AG10803 (cell line): ENCODE results near the gene ASPN.
A peak's percentile ranks its signal among the peaks of the same experiment; 100 is the strongest.

Experiments used
- DNase-seq: peaks from one replicate; pipeline ENCODE4 v3.0.0; 2010; ENCODE audit warnings: low read depth
- H3K4me3 ChIP-seq: 2 replicates; pipeline ENCODE4 v1.5.1; 2011; ENCODE audit warnings: mild to moderate bottlenecking, low read length, control low read depth
- TF ChIP-seq, protein P1 (sequence below): conservative IDR thresholded peaks from 2 replicates; pipeline ENCODE4 v1.5.1; 2011; ENCODE audit warnings: mild to moderate bottlenecking, low read length, control low read depth, inconsistent platforms

The ASPN gene

DNA sequence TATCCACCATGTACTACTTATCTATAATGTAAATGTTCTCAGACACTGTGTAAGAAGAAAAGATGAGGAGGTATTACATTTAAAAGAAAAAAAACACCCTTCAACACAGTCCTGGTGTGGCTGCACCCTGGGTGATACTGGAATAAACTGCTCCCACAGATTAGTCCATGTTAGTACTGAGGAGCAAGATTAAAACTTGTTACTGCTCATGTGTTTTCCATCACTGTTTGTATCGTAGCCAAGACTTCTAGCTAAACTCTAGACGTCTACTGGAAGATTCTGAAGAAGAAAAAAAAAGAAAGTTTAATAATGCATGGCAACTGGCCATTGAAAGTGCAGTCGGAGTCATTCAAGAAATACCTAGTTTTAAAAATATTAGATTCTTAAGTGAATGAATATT is at the start of gene ASPN:
TSS of gene ASPN (minus strand) at position 178 of the 400 bp plus-strand sequence.
- peak; percentile 85 for DNase-seq
- no peak within 1 kb of the TSS for H3K4me3 ChIP-seq
- TF ChIP-seq, protein P1, sequence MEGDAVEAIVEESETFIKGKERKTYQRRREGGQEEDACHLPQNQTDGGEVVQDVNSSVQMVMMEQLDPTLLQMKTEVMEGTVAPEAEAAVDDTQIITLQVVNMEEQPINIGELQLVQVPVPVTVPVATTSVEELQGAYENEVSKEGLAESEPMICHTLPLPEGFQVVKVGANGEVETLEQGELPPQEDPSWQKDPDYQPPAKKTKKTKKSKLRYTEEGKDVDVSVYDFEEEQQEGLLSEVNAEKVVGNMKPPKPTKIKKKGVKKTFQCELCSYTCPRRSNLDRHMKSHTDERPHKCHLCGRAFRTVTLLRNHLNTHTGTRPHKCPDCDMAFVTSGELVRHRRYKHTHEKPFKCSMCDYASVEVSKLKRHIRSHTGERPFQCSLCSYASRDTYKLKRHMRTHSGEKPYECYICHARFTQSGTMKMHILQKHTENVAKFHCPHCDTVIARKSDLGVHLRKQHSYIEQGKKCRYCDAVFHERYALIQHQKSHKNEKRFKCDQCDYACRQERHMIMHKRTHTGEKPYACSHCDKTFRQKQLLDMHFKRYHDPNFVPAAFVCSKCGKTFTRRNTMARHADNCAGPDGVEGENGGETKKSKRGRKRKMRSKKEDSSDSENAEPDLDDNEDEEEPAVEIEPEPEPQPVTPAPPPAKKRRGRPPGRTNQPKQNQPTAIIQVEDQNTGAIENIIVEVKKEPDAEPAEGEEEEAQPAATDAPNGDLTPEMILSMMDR = no peak

DNA sequence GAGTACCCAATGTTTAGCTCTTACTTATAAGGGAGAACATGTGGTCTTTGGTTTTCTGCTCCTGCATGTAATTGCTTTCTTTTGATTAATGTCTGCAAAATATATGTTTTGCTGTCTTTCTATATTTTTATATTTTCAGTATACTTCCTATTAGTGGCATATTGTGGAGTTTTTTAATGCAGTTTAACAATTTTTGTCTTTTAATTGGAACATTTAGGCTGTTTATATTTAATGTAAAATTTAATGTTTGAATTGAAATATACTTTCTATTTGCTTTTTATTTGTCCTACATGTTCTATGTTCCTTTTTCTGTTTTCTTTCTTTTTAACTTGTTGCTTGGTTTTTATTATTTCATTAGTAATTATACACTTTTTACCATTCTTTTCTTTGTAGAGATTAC is 48.6 kb upstream of the ASPN start:
- DNase-seq = no peak
- TF ChIP-seq, protein P1 = no peak
- H3K4me3 ChIP-seq = no peak overlapping the region

DNA sequence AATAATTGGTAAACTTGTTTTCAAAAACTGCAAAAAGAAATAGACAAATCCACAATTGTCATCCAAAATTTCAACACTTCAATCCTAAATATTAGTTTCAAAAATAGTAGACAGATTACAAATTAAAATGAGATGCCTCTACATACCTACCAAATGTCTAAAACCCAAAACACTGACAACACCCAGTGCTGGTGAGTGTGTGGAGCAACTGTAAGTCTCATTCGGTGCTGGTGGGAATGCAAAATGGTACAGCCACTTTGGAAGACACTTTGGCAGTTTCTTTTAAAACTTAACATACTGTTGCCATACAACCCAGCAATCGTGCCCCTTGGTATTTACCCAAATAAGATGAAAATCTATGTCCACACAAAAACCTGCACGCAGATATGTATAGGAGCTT is 46.8 kb upstream of the ASPN start:
- no peak overlapping the region for H3K4me3 ChIP-seq
- TF ChIP-seq, protein P1 = no peak
- DNase-seq = no peak

DNA sequence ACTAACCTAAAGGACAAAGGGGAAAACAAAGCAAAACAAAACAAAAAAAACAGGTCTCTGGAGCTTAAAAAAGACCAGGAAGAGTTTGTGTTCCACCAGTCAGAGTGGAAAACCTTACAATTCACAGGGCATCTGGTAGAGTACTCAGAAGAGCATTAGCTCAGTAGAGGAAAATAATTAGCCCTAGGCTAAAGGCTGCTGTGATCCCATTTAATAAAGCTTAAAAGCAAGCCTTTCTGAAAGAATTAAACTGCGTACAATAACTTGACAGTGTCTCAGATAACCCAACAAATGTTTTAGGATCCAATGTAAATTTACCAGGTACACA is 46.2 kb upstream of the ASPN start:
- TF ChIP-seq, protein P1 = no peak
- H3K4me3 ChIP-seq = no peak overlapping the region
- no peak for DNase-seq

DNA sequence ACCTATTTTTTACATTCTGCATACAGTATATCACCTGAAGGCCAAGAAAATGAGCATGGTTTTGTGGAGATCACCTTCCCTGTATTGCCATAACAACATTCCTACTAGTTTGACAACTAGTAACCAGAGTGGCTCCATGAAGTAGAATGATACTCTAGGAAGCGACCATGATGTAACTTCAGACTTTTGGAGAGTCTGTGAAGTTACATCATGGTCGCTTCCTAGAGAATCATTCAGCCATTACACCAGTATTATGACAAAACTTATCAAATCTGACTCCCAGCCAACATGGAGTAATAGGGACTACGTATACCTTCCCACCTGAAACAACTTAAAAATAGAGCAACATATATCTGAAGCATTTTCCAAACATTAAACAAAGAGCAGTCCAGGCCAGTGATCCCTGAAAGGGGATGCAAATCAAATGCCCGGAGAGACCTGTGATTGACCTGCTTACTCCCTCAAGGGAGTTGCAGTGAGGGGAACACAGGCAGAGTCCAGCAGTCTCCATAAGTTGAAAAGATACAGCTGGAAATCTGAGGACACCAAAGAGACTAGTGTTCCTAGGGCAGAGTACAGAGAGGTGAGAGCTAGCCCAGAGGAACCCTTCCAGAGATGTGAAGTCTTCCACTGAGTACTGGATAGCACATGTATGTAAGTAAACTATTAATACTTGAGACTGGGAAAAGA is 45.7 kb upstream of the ASPN start:
- no peak overlapping the region for H3K4me3 ChIP-seq
- TF ChIP-seq, protein P1 = no peak
- DNase-seq = no peak

DNA sequence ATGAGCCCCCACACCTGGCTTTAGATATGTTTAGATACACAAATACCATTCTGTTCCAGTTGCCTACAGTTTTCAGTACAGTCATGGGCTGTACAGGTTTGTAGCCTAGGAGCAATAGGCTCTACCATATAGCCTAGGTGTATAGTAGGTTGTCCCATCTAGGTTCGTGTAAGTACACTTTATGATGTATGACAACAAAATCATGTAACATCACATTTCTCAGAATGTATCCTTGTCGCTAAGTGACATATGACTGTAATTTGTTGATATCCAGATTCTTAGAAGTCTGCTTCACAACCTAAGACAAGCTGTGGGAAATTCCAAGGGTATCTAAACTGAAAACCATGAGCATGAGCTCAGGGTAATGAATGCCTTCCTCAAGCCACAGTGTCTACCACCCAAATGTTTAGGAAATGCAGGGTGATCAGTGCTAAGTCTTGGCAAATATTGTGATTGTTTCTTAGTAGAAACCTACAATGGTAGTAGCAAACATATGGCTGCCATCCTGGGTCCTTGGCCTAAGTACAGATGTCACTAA is 45.1 kb upstream of the ASPN start:
- H3K4me3 ChIP-seq = no peak overlapping the region
- TF ChIP-seq, protein P1 = no peak
- no peak for DNase-seq

DNA sequence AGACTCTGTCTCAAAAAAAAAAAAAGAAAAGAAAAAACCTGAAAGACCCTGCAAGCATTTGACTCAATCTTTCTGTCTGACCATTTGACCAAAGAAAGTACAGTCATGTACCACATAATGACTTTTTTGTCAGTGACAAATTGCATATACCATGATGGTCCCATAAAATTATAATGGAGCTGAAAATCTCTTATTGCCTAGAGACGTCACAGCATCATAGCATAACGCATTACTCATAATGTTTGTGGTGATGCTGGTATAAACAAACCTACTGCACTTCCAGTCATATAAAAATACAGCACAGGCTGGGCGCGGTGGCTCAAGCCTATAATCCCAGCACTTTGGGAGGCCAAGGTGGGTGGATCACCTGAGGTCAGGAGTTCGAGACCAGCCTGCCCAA is 43.0 kb upstream of the ASPN start:
- DNase-seq = peak; percentile 28
- TF ChIP-seq, protein P1 = no peak
- no peak overlapping the region for H3K4me3 ChIP-seq
